GM12878 (cell line): Measurements from ENCODE around the gene GTSE1. TPM values are rescaled to one million over a fixed set of nuclear protein-coding genes. Genes with fewer than 3 reads are reported as not detected.

Experiments
- ATAC-seq: fragments of 200-7000 bp; cut with Tn5 transposase; 3 replicates; pipeline ENCODE4 v1.9.1; 2020; ENCODE audit warnings: mild to moderate bottlenecking, moderate library complexity
- BruUV-seq: library from RNA; stranded (reverse); fragments of 400-500 nt; replicated peaks from 2 replicates; lab custom pipeline; 2021; lab: Mats Ljungman, UMichigan
- CTCF ChIA-PET: fragments of 300-600 bp; sonication (Branson Sonifier 250); formaldehyde crosslinking; extraction: SDS; loops from one replicate; lab custom pipeline; 2021; ENCODE audit warnings: inconsistent platforms; lab: Yijun Ruan, JAX
- POLR2A ChIA-PET: fragments of 350-600 bp; formaldehyde crosslinking; extraction: SDS; loops from one replicate; lab custom pipeline; 2021; ENCODE audit warnings: inconsistent platforms; lab: Charles Lee
- RAD21 ChIA-PET: fragments of 300-600 bp; sonication (Branson Sonifier 250); formaldehyde crosslinking; loops from one replicate; lab custom pipeline; 2023; ENCODE audit warnings: antibody characterized with exemption; ENCODE audit not compliant: unreplicated experiment; lab: Charles Lee
- SMC1A ChIA-PET: fragments of 300-600 bp; sonication (Branson Sonifier 250); formaldehyde crosslinking; loops from one replicate; lab custom pipeline; 2023; ENCODE audit not compliant: unreplicated experiment, uncharacterized antibody; lab: Charles Lee
- DNase-seq: peaks from one replicate; pipeline ENCODE4 v3.0.0-alpha.2; 2011; ENCODE audit warnings: low read depth, low spot score
- FAIRE-seq: peaks from 3 replicates; lab custom pipeline; 2011; peaks lifted over from hg19 to GRCh38; lab: Jason Lieb, UNC
- H2AFZ ChIP-seq: 2 replicates; pipeline ENCODE4 v1.6.0; 2011; ENCODE audit warnings: low read depth, low read length, control low read depth; ENCODE audit not compliant: control insufficient read depth
- H3K27ac ChIP-seq: 2 replicates; pipeline ENCODE4 v1.5.1; 2011; ENCODE audit warnings: control low read depth; ENCODE audit not compliant: control insufficient read depth, insufficient read depth
- H3K27me3 ChIP-seq, 2 experiments: replicated peaks in 1 of 2; 2 replicates each; pipeline versions ENCODE4 v1.6.0 to v1.6.1; 2011; ENCODE audit warnings: low read length in 1 of 2; ENCODE audit not compliant: control insufficient read depth in 2 of 2, insufficient read depth in 2 of 2
- H3K36me3 ChIP-seq, 2 experiments: 2 replicates each; pipeline ENCODE4 v1.5.1; 2011; ENCODE audit warnings: low read length in 1 of 2; ENCODE audit not compliant: control insufficient read depth in 2 of 2, insufficient read depth in 2 of 2
- H3K4me1 ChIP-seq: 2 replicates; pipeline ENCODE4 v1.6.1; 2011; ENCODE audit warnings: mild to moderate bottlenecking, low read length, moderate library complexity, mixed read lengths; ENCODE audit not compliant: control insufficient read depth, insufficient read depth
- H3K4me2 ChIP-seq: 2 replicates; pipeline ENCODE4 v1.6.0; 2011; ENCODE audit warnings: control low read depth; ENCODE audit not compliant: control insufficient read depth, insufficient read depth
- H3K4me3 ChIP-seq: fragments of 200-600 bp; sonication (generic); 2 replicates; pipeline ENCODE4 v1.5.1; 2016
- H3K79me2 ChIP-seq: 2 replicates; pipeline ENCODE4 v1.6.0; 2011; ENCODE audit warnings: low read length; ENCODE audit not compliant: control insufficient read depth, insufficient read depth
- H3K9ac ChIP-seq: 2 replicates; pipeline ENCODE4 v1.8.0; 2011; ENCODE audit warnings: low read length, control low read depth, mixed read lengths; ENCODE audit not compliant: control insufficient read depth, insufficient read depth
- H3K9me3 ChIP-seq: replicated peaks from 3 replicates; pipeline ENCODE4 v1.5.1; 2011; ENCODE audit warnings: mild to moderate bottlenecking, low read length; ENCODE audit not compliant: control insufficient read depth, insufficient read depth
- H4K20me1 ChIP-seq: 2 replicates; pipeline ENCODE4 v1.6.0; 2011; ENCODE audit not compliant: control insufficient read depth, insufficient read depth
- CBX5 ChIP-seq: sonication (generic); IDR thresholded peaks from 2 replicates; pipeline ENCODE4 v1.6.1; 2016; ENCODE audit warnings: low read depth, moderate library complexity, mild to moderate bottlenecking, inconsistent platforms
- IRF4 ChIP-seq: IDR thresholded peaks from 2 replicates; pipeline ENCODE4 v1.6.1; 2011; ENCODE audit warnings: low read depth, low read length
- KAT2A ChIP-seq: conservative IDR thresholded peaks from 2 replicates; pipeline ENCODE4 v1.6.1; 2011; ENCODE audit warnings: low read depth, low read length; ENCODE audit not compliant: control insufficient read depth
- POU2F2 ChIP-seq: IDR thresholded peaks from 3 replicates; pipeline ENCODE4 v1.6.1; 2011; ENCODE audit warnings: low read depth, mild to moderate bottlenecking, low read length, borderline replicate concordance
- SMAD5 ChIP-seq: IDR thresholded peaks from 2 replicates; pipeline ENCODE4 v1.6.1; 2016; ENCODE audit warnings: antibody characterized with exemption, low read depth
- WGBS: methylation state at CpG from one replicate; pipeline ENCODE4 v1.1.6; 2016; ENCODE audit warnings: low lambda C conversion rate; ENCODE audit not compliant: insufficient replicate concordance, insufficient coverage; ENCODE audit errors: missing lambda C conversion rate; 5-methylcytosine and 5-hydroxymethylcytosine counted together
- in situ Hi-C: fragments of 300-500 bp; cut with MboI; formaldehyde crosslinking; loops from 9 replicates; pipeline ENCODE4 v1.14.3; 2018; ENCODE audit warnings: mixed read lengths
- intact Hi-C: fragments of 100-400 bp; cut with micrococcal nuclease; formaldehyde crosslinking; loops from one replicate; pipeline ENCODE4 v1.14.2; 2022; ENCODE audit not compliant: unreplicated experiment
- polyA plus RNA-seq, 11 experiments: library from polyadenylated mRNA; depleted of rRNA in 4 of 11; unstranded in 6 of 11; stranded (reverse) in 5 of 11; fragments of >200 nt; fragmentation: Nextera tagmentation in 4 of 11; fragmentation: Illumina TruSeq in 1 of 11; extraction: Ambion mirVana in 4 of 11; extraction: Trizol in 1 of 11; gene quantifications; 1 replicate in 1 of 11; 2 replicates in 10 of 11; pipeline versions ENCODE4 v1.2.1 to v1.2.3, GENCODE V29; 2011 to 2016; ENCODE audit warnings: inconsistent platforms in 2 of 11, missing spikeins in 2 of 11, low read depth in 1 of 11
- total RNA-seq, 4 experiments: library from RNA; depleted of rRNA in 3 of 4; stranded (reverse); fragments of >200 nt in 3 of 4; fragmentation: Illumina TruSeq in 1 of 4; extraction: Trizol in 1 of 4; gene quantifications; 2 replicates each; pipeline versions ENCODE4 v1.2.1 to v1.2.3, GENCODE V29; 2013 to 2021
- TF ChIP-seq, protein P1 (sequence below): IDR thresholded peaks from 2 replicates; pipeline ENCODE4 v1.6.1; 2011; ENCODE audit warnings: mild to moderate bottlenecking, low read depth, low read length, moderate library complexity; ENCODE audit not compliant: insufficient replicate concordance
- TF ChIP-seq, protein P2 (sequence below): IDR thresholded peaks from 2 replicates; pipeline ENCODE4 v1.6.1; 2012; ENCODE audit warnings: mild to moderate bottlenecking, low read depth, low read length

Gene GTSE1
- total and polyA plus RNA-seq, 10 of the 15 experiments (the other 5 are each of a cell fraction or from before 2014, with no cell fraction given) = 6.6 to 46.2 (median 32.3) TPM

DNA sequence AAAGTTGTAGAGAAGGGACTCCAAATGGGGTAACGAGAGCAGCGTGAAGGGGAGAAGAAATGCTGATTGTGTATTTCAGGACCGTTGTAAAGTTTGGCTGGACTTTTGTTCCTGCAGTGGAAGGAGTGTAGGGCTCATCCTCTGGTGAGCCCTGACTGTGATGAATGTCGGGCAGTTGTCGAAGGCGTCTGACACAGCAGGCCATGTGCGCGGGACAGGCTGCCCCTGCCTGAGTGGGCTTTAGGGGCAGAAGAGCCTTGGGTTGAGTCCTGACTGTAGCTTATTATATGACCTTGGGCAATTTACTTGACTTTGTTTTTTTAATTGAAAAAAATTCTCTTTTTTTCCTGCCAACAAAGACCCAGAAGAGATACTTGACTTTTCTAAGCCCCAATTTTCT is 42.0 kb downstream of the GTSE1 start:
- Histone ChIP-seq H3K4me3 (no peak overlapping the region), H3K36me3 (peaks cover 8 to 35% of the 10 kb centered on the region in 2 experiments), H3K9me3 (no peaks in the 10 kb centered on the region), H4K20me1 (no peaks in the 10 kb centered on the region), H3K4me2 (no peak overlapping the region), H3K4me1 (peaks cover 7% of the 10 kb centered on the region; the same call in 1 of the 2 replicates), H2AFZ (no peak overlapping the region), H3K79me2 (peaks cover 31% of the 10 kb centered on the region), H3K27me3 (no peaks in the 10 kb centered on the region), H3K27ac (no peak overlapping the region), H3K9ac (no peak overlapping the region)
- ChIA-PET RAD21 (no interaction called here), CTCF (no interaction called here), POLR2A (no interaction called here), SMC1A (interaction anchor here (1.0 kb wide), 1 partner anchor 11 kb away, joined by 3 read pairs; no protein-coding TSS in a partner anchor)
- 99% methylated on average over 8 of the region's 8 CpGs for WGBS
- DNase-seq (no peak), ATAC-seq (no peak), FAIRE-seq (no peak)
- intact Hi-C loops (no loop called here), in situ Hi-C loops (no loop called here)
- TSS peak; percentile 40 for BruUV-seq
- TF ChIP-seq SMAD5 = no peak
- TF ChIP-seq POU2F2 = no peak

DNA sequence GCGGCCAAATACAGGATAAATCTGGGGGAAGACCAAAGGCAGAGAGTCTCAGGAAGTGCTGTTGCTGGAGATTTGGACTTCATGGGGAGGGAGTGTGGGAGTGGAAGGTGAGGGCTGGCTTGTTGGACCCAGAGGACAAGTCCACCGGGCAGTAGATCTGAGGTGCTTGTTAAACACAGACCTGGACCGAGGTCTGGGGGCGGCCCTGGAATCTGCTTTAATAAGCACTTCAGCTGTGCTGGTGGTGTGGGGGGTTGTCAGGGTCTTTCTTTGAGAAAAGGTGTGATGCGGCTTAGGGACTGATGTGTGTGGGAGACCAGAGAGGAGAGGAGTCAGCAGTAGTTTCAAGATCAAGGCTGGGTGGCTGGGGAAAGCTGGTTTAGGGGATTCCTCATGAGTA is 43.3 kb downstream of the GTSE1 start:
- no peak overlapping the region for H3K4me2 ChIP-seq
- CTCF ChIA-PET = interaction anchor here (2.1 kb wide), 1 partner anchor 28 kb away, joined by 7 read pairs; no protein-coding TSS in a partner anchor
- FAIRE-seq (no peak), DNase-seq (no peak), ATAC-seq (no peak)
- H3K36me3 ChIP-seq = peaks cover 8 to 46% of the 10 kb centered on the region in 2 experiments
- H3K4me3 ChIP-seq = no peak overlapping the region
- in situ Hi-C loops = no loop called here
- H3K27me3 ChIP-seq = no peaks in the 10 kb centered on the region
- POLR2A ChIA-PET = no interaction called here
- SMC1A ChIA-PET = no interaction called here
- no peaks in the 10 kb centered on the region for H3K9me3 ChIP-seq
- peaks cover 3% of the 10 kb centered on the region; the same call in 1 of the 2 replicates for H3K4me1 ChIP-seq
- H3K9ac ChIP-seq = no peak overlapping the region
- intact Hi-C loops = no loop called here
- BruUV-seq = no TSS peak
- TF ChIP-seq, protein P1, sequence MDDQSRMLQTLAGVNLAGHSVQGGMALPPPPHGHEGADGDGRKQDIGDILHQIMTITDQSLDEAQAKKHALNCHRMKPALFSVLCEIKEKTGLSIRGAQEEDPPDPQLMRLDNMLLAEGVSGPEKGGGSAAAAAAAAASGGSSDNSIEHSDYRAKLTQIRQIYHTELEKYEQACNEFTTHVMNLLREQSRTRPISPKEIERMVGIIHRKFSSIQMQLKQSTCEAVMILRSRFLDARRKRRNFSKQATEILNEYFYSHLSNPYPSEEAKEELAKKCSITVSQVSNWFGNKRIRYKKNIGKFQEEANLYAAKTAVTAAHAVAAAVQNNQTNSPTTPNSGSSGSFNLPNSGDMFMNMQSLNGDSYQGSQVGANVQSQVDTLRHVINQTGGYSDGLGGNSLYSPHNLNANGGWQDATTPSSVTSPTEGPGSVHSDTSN = no peak
- TF ChIP-seq, protein P2, sequence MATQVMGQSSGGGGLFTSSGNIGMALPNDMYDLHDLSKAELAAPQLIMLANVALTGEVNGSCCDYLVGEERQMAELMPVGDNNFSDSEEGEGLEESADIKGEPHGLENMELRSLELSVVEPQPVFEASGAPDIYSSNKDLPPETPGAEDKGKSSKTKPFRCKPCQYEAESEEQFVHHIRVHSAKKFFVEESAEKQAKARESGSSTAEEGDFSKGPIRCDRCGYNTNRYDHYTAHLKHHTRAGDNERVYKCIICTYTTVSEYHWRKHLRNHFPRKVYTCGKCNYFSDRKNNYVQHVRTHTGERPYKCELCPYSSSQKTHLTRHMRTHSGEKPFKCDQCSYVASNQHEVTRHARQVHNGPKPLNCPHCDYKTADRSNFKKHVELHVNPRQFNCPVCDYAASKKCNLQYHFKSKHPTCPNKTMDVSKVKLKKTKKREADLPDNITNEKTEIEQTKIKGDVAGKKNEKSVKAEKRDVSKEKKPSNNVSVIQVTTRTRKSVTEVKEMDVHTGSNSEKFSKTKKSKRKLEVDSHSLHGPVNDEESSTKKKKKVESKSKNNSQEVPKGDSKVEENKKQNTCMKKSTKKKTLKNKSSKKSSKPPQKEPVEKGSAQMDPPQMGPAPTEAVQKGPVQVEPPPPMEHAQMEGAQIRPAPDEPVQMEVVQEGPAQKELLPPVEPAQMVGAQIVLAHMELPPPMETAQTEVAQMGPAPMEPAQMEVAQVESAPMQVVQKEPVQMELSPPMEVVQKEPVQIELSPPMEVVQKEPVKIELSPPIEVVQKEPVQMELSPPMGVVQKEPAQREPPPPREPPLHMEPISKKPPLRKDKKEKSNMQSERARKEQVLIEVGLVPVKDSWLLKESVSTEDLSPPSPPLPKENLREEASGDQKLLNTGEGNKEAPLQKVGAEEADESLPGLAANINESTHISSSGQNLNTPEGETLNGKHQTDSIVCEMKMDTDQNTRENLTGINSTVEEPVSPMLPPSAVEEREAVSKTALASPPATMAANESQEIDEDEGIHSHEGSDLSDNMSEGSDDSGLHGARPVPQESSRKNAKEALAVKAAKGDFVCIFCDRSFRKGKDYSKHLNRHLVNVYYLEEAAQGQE = no peak
- TF ChIP-seq KAT2A (no peak), CBX5 (no peak), IRF4 (no peak)
- TF ChIP-seq, all 136 proteins: peak for 0
- no peak overlapping the region for H3K27ac ChIP-seq
- 97% methylated on average over 5 of the region's 5 CpGs for WGBS
- H3K79me2 ChIP-seq = peaks cover 31% of the 10 kb centered on the region
- H2AFZ ChIP-seq = no peak overlapping the region
- RAD21 ChIA-PET = interaction anchor here (0.5 kb wide), 1 partner anchor 10 kb away, joined by 3 read pairs; no protein-coding TSS in a partner anchor
- H4K20me1 ChIP-seq = no peaks in the 10 kb centered on the region
